Measurements from ENCODE around the gene INKA2.

Gene INKA2

DNA sequence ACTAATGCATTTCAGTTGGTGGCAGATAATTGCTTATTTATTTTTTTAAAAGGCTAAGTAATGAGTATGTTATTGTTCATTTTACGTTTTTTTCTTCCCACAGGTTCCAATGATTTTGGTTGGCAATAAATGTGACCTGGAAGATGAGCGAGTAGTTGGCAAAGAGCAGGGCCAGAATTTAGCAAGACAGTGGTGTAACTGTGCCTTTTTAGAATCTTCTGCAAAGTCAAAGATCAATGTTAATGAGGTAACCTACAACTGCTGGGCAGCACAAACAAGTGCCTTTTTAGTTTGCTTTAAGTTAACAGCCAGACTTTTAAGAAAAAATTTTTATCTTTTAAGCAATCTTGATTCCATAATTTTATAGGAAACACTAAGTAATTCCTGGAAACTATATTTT, 35.0 kb downstream of the INKA2 start:
- DNase-seq (ENCODE audit: low spot score): no peak

DNA sequence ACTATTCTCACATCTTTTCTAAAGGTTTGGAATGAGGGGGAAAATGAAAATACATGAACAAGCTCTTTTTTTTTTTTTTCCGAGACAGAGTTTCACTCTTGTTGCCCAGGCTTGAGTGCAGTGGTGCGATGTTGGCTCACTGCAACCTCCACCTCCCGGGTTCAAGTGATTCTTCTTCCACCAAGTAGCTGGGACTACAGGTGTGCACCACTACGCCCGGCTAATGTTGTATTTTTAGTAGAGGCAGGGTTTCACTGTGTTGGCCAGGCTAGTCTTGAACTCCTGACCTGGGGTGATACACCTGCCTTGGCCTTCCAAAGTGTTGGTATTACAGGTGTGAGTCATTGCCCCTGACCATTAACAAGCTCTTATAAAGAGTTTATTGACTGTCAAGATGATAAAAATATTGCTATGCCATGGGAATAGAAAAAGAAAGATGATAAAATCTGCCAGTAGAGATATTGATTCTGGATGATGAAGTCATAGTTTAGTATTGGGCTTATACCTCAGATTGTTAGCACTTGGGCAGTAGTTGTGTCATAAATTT, 36.6 kb downstream of the INKA2 start:
- DNase-seq (ENCODE audit: low spot score): no peak

DNA sequence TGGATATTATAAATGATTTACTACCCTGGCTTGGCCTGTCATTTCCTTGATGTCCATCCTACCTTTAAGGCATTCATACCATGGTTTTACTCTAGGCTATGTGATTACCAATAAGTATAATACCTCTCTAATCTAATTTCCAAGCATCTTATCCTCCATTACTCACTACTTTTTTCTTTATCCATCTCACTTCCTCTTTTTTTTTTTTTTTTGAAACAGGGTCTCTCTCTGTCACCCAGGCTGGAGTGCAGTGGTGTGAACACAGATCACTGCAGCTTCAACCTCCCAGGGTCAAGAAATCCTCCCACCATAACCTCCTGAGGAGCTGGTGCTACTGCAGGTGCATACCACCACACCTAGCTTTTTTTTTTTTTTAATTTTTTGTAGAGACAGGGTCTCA, 39.9 kb downstream of the INKA2 start:
- DNase-seq (ENCODE audit: low spot score): no peak

DNA sequence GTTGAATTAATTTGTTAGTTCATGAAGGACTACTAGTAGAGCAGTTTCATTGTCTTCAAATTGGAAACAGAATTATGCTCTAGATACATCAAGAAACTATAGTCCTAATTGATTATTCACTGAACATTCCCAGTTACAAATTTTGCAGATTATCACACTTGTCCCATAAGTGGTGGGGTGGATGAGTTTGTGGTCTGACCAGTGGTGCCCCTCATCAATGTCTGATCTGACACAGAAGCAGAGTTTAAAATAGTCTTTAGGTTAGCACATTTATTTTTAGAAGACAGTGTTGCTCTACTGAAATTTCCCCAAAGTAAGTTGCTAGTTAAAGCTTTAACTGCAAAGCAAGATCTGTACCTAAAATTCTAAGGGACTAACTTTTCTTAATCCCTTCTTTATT, 42.9 kb downstream of the INKA2 start:
- no peak for DNase-seq (ENCODE audit: low spot score)

DNA sequence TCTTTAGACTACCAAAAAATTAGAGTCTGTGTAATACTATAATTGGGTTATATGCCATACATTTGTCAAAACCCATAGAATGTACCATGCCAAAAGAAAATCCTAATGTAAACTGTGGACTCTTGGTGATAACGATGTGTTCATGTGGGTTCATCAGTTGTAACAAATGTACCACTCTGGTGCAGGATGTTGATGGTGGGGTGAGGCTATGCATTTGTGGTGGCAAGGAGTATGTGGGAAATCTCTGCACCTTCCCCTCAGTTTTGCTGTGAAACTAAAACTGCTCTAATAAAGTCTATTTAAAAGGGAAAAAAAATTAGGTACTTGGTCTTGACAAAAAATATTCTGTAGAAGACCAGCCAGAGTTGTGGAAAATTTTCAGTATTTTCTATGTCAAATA, 43.4 kb downstream of the INKA2 start:
- no peak for DNase-seq (ENCODE audit: low spot score)

DNA sequence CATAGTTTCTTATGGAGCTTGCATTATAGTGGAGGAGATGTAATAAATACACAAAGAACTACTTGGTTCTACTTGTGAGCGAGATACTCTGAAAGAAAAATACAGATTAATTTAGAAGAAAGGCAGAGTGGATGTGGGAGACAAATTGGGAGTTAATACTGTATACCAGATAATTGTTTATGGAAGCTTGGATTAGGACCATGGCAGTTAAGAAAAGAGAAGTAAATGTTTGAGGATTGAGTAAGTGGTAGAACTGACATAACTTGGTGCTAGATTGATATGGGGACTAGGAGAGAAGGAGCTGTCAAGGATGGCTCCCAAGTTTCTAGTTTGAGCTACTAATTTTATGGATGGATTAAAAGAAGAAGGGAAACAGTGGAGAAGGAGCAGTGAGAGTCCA, 47.3 kb downstream of the INKA2 start:
- no peak for DNase-seq (ENCODE audit: low spot score)

DNA sequence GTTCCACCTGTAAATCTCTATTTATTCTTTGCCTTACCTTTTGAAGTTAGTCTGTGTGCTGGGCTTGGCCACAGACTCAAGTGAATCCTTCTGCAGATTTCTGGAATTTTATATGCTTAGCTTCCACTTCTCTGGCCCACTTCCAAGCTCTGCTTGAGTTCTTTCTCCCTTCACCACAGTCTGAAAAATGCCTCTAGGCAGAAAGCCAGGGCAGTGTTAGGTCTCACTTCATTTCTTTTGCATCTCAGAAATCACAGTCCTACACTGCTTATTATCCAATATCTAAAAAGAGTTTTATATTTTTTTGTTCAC, 48.9 kb downstream of the INKA2 start:
- DNase-seq (ENCODE audit: low spot score): no peak

Measured in germinal center (tissue), 1 donor.